HG02798 (cell line): Measurements from ENCODE around the gene IGSF10.

Experiments used
- ATAC-seq: cut with Tn5 transposase; IDR thresholded peaks from one replicate; pipeline ENCODE4 v1.9.1; 2021; ENCODE audit warnings: mild to moderate bottlenecking; ENCODE audit not compliant: unreplicated experiment, poor library complexity

IGSF10 gene

DNA sequence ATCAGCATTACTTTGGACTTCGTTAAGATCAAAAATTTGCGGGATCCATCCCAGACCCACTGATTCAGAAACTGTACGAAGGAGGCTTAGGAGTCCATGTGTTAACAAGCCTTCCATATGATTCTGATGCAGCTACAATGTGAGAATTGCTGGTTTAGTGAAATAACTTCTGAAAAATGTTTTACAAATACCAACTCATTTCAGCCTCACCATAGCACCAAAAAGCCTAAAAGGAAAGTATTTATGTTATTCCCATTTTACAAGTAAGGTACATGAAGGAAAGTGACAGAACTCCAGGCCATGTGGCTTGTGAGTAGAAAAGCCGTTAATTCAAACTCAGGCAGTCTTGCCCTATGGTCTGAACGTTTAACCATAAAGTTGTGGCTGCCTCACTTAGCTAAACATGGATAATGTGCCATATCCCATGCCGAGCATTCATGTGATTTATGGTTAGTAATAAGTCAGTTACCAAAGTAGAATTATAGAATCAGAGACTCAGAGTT is 1.5 kb upstream of the IGSF10 start:
- ATAC-seq = no peak

- no peak for ATAC-seq
Measured at GRCh38 chr3:151460228-151460627, 633 bp downstream of the IGSF10 start.

DNA sequence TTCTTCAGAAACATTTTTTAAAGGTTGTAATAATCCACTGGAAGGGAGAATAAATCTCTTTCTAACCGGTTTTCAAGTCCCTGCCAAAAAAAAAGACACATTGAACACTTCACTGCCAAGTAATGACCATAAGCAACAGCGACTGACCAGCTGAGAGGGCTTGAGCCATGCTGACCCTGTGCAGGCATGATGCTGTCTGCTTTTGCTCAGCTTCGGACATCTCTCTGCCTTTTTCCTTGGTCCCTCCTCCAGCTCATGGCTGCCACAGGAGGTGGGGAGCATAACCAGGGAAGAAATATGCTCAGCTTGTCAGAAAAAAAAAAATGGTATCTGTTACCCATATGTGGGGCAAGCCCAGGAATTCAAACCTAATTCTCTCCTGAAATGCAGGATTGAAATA is 1.5 kb downstream of the IGSF10 start:
- no peak for ATAC-seq

DNA sequence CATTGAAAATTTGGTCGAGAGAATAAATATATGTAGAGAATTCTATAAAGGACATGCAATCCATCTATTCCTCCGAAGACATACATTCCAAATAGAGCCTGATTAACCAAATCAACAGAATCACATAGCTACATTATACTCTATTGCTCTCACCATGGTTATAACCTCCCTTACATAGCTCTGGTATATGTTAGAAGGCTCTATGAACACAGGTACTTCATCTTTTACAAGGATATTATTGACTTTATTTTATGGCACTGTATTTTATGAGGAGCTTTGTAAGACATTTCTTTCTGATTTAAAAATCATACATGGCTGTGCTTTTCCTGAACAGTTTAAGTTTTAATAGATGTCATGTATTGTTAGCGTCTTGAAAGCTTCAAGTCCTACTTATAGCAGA is 4.8 kb downstream of the IGSF10 start:
- ATAC-seq = no peak

GRCh38 chr3:151452841-151453240 is 8.0 kb downstream of the IGSF10 start:
- no peak for ATAC-seq

GRCh38 chr3:151452368-151452767 is 8.5 kb downstream of the IGSF10 start:
- ATAC-seq = no peak

GRCh38 chr3:151446002-151446340 is 14.9 kb downstream of the IGSF10 start:
- no peak for ATAC-seq

DNA sequence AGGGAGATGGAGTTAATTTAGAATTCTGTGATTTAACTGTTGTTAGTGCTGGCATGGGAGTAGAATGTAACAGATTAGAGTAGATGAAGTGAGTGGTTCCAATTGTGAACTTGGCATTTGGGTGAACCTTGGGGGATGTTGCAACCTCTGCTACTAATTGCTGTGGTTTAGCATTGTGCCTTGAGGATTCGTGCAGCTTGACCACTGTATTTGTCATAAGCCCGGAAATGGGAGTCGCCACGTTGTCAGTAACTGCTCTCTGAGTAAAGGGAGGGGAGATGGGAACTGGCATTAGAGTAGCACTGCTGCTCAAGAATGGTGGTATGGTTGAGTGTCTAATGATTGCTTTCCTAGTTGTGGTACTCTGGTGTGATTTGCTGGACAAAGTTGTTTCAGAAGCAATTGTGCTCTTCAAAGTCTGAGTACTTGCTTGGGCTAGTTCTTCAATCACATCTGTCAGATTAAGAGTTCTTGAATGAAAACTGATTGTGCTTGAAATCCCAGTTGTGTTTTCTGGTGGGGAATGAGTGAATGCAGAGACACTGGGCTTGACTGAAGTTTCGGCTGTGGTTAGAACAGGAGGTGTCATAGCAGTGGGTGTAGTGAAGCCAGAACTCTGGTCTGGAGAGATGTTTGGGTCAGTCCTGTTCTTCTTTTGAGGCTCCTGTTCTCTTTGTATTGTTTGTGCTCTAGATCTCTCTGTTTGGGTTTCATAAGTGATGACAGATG is 15.4 kb downstream of the IGSF10 start:
- no peak for ATAC-seq

DNA sequence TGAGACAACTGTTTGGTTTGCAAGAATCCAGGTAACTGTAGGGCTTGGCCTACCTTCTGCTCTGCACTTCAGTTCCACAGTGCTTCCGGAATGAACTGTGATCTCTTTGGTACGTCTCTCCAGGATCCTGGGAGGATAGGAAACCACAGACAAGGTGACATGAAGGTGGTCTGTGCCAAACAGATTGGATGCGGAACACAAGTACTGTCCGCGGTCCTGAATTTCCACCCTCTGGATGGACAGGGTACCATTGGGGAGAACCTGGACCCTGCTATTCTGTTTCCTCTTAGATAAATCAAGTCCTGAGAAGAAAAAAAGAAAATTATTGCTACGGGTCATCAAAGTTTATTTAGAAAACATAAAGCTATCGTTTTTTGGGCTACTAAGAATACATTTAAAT is 17.3 kb downstream of the IGSF10 start:
- no peak for ATAC-seq

GRCh38 chr3:151440940-151441339 is 19.9 kb downstream of the IGSF10 start:
- ATAC-seq = no peak

DNA sequence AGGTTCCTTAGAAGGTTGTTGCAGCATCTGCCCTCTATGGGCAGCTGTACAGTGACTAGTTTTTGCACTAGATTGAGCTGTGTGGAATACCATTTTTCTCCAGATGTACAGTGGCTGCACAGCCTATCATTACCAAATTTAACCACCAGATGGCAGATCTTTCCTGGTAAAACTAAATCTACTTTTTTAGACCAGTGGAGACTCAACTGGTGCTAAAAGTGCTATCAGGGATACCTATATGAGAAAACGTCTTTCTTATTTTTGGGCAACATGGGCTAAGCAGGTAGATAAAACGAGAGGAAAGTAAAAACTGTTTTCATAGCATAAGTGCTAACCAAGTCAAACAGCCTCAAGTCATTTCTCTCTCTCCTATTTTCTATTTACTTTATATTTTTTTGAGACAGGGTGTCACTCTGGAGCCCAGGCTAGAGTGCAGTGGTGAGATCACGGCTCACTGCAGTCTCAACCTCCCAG is 21.2 kb downstream of the IGSF10 start:
- peak; percentile 75 for ATAC-seq

- ATAC-seq = no peak
Measured at GRCh38 chr3:151437906-151438305, 23.0 kb downstream of the IGSF10 start.

GRCh38 chr3:151436675-151437446 is 24.0 kb downstream of the IGSF10 start:
- no peak for ATAC-seq

GRCh38 chr3:151434151-151434890 is 26.5 kb downstream of the IGSF10 start:
- ATAC-seq = no peak

DNA sequence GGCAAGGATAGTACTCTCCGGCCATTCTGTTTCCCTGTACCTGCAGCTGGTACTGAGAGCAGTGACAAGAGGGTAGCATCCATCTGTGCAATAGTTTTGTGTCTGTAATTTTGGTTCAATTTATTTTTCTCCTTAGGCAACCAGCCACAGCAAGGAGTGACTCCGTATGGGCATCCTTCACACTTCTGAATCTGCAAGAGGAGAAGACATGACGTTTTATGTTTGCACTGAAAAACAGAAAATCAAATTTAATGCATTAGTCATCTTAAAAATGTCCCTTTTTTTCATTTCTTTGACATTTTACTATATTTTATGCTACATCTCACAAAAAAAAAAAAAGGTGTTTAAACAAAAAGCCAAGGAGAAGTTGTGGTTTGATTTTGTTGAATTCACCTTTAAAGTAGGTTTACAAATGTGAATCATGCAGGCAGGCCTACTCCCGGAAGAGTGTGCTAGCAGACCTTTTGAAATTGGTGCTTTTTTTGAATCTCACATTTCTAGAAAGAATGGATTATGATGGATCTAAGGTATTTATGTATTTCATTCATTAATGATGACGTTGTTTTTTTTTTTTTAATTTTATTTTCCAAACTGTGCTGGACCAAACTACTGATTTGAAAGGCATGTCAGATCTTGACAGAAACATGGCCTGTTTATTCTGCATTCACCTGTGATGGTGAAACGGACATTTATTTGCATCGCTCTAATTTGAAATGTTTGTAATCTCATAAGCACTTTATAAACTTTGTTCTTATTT is 28.1 kb downstream of the IGSF10 start:
- no peak for ATAC-seq

GRCh38 chr3:151431940-151432339 is 28.9 kb downstream of the IGSF10 start:
- no peak for ATAC-seq

GRCh38 chr3:151430821-151431484 is 29.9 kb downstream of the IGSF10 start:
- no peak for ATAC-seq

DNA sequence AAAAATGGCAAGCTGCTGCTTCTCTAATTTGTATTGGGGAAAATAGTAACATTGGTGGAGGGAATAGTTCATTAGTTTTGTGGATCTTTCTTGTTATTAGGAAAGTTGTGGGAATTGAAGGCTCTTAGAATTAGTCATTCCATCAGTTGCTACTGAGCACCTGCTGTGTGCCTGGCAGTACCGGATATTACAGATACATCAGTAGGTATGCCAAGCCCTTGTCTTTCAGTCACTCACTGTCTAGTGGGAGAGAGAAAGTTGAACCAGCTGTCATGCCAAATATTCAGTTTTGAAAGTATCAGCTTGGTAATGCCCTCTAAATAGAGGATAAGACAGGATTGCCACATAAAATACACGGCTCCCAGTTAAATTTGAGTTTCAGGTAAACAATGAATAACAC is 32.5 kb downstream of the IGSF10 start:
- ATAC-seq = no peak

GRCh38 chr3:151426341-151426657 is 34.6 kb downstream of the IGSF10 start:
- ATAC-seq = peak; percentile 71
